Testis (tissue), 3 donors: Measurements from ENCODE around the gene SLC28A1. TPM values are rescaled to one million over a fixed set of nuclear protein-coding genes. Genes with fewer than 3 reads are reported as not detected.
A peak's percentile ranks its signal among the peaks of the same experiment; 100 is the strongest.

ENCODE experiments used
- DNase-seq: peaks from one replicate; pipeline ENCODE4 v3.0.0-alpha.2; 2019
- H3K27ac ChIP-seq, 2 donors: fragments of 200-600 bp; sonication (generic); one replicate each; pipeline ENCODE4 v1.5.1; 2019
- H3K27me3 ChIP-seq: fragments of 200-600 bp; sonication (generic); one replicate; pipeline ENCODE4 v1.5.1; 2019
- H3K36me3 ChIP-seq: fragments of 200-600 bp; sonication (generic); one replicate; pipeline ENCODE4 v1.5.1; 2017; ENCODE audit warnings: low read depth; ENCODE audit errors: missing control alignments
- H3K4me1 ChIP-seq: fragments of 200-600 bp; sonication (generic); one replicate; pipeline ENCODE4 v1.5.1; 2019
- H3K4me3 ChIP-seq, 2 donors: fragments of 200-600 bp; sonication (generic); one replicate each; pipeline ENCODE4 v1.5.1; 2017 to 2019
- H3K9me3 ChIP-seq: fragments of 200-600 bp; sonication (generic); one replicate; pipeline ENCODE4 v1.5.1; 2017
- CTCF ChIP-seq, 3 experiments: fragments of 450-650 bp in 2 of 3; fragments of 200-600 bp in 1 of 3; sonication (generic) in 1 of 3; IDR thresholded peaks; one replicate each; pipeline ENCODE4 v1.5.1; 2016 to 2019; ENCODE audit warnings: antibody characterized with exemption in 3 of 3, mild to moderate bottlenecking in 2 of 3, moderate library complexity in 1 of 3
- POLR2A ChIP-seq: fragments of 450-650 bp; IDR thresholded peaks from one replicate; pipeline ENCODE4 v1.6.1; 2017; ENCODE audit warnings: antibody characterized with exemption, mild to moderate bottlenecking, moderate library complexity
- WGBS, 2 donors: methylation state at CpG; one replicate each; pipeline ENCODE4 v1.1.5; 2018; 5-methylcytosine and 5-hydroxymethylcytosine counted together
- intact Hi-C: fragments of 100-400 bp; cut with DNase I; formaldehyde crosslinking; loops from one replicate; pipeline ENCODE4 v1.15.1; 2023; ENCODE audit warnings: low total_unique reads
- polyA plus RNA-seq: library from polyadenylated mRNA; stranded (reverse); fragments of 350-450 nt; fragmentation: Illumina TruSeq; extraction: RNeasy Lipid Tissue Mini Kit (QIAGEN cat#74804); gene quantifications from one replicate; pipeline ENCODE4 v1.2.3, GENCODE V29; 2014; ENCODE audit warnings: low read depth, low replicate concordance; ENCODE audit not compliant: insufficient read depth
- total RNA-seq, 2 donors: library from RNA; depleted of rRNA; stranded (reverse); fragments of >200 nt; gene quantifications; one replicate each; pipeline ENCODE4 v1.2.3, GENCODE V29; 2016

SLC28A1 gene
- total and polyA plus RNA-seq, 3 donors from 2014 or later = 0.26 to 0.31 (median 0.31) TPM

GRCh38 chr15:84950570-84951111 is 66.2 kb downstream of the SLC28A1 start:
- H3K27ac ChIP-seq = no peak overlapping the region
- H3K27me3 ChIP-seq = no peaks in the 10 kb centered on the region
- no peak overlapping the region for H3K4me3 ChIP-seq
- H3K4me1 ChIP-seq = no peaks in the 10 kb centered on the region
- intact Hi-C loops = loop anchor here (10.0 kb wide), 1 partner anchor 94 kb away; no protein-coding TSS in a partner anchor
- DNase-seq = peak; percentile 49
- no peaks in the 10 kb centered on the region for H3K9me3 ChIP-seq
- no peaks in the 10 kb centered on the region for H3K36me3 ChIP-seq
- WGBS, 2 donors = 80 to 89% methylated on average over 7 of the region's 7 CpGs
- no peak for TF ChIP-seq POLR2A
- TF ChIP-seq CTCF (IDR thresholded peaks at IDR 0.05) = no peak

GRCh38 chr15:84951736-84952135 is 67.3 kb downstream of the SLC28A1 start:
- intact Hi-C loops = loop anchor here (10.0 kb wide), 1 partner anchor 93 kb away; no protein-coding TSS in a partner anchor
- no peaks in the 10 kb centered on the region for H3K4me1 ChIP-seq
- DNase-seq = no peak
- H3K4me3 ChIP-seq = no peak overlapping the region
- TF ChIP-seq CTCF (IDR thresholded peaks at IDR 0.05) (no peak), POLR2A (no peak)
- H3K9me3 ChIP-seq = no peaks in the 10 kb centered on the region
- H3K27me3 ChIP-seq = no peaks in the 10 kb centered on the region
- WGBS, 2 donors = 86 to 91% methylated on average over 5 of the region's 5 CpGs
- H3K36me3 ChIP-seq = no peaks in the 10 kb centered on the region
- no peak overlapping the region for H3K27ac ChIP-seq

DNA sequence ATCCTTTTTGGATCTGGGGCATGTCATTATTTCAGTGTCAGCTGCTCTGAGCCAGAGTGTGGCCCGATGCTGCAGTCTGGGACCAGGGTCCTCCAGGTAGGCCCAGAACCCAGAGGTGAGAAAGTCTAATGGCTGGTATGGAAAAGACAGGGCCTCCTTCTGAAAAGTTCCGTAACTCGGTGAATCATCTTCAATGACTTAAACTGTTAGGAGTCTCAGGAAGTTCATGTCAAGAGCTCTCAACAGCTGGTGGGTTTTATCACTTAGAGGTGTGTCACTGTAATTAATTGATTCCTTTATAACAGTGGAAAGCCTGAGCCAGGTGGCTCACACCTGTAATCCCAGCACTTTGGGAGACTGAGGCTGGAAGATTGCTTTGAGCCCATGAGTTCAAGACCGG is 68.7 kb downstream of the SLC28A1 start:
- H3K4me1 ChIP-seq = no peaks in the 10 kb centered on the region
- intact Hi-C loops = loop anchor here (10.0 kb wide), 1 partner anchor 92 kb away; no protein-coding TSS in a partner anchor
- H3K9me3 ChIP-seq = no peaks in the 10 kb centered on the region
- H3K27ac ChIP-seq = no peak overlapping the region
- TF ChIP-seq POLR2A = no peak
- TF ChIP-seq CTCF (IDR thresholded peaks at IDR 0.05) = no peak
- H3K36me3 ChIP-seq = no peaks in the 10 kb centered on the region
- DNase-seq = no peak
- H3K27me3 ChIP-seq = no peaks in the 10 kb centered on the region
- H3K4me3 ChIP-seq = no peak overlapping the region
- whole genome bisulfite sequencing, 2 donors = 94 to 96% methylated on average over 4 of the region's 4 CpGs

- no peaks in the 10 kb centered on the region for H3K4me1 ChIP-seq
- no peaks in the 10 kb centered on the region for H3K9me3 ChIP-seq
- H3K36me3 ChIP-seq = no peaks in the 10 kb centered on the region
- no peaks in the 10 kb centered on the region for H3K27me3 ChIP-seq
- no peak overlapping the region for H3K4me3 ChIP-seq
- intact Hi-C loops = loop anchor here (10.0 kb wide), 1 partner anchor 91 kb away; no protein-coding TSS in a partner anchor
- DNase-seq = no peak
- WGBS, 2 donors = 67 to 86% methylated on average over 1 of the region's 1 CpG
- no peak overlapping the region for H3K27ac ChIP-seq
- TF ChIP-seq CTCF (IDR thresholded peaks at IDR 0.05) (no peak), POLR2A (no peak)
Observed at GRCh38 chr15:84953726-84954125, 69.3 kb downstream of the SLC28A1 start.
